ENCODE data around the gene ELOF1.
"Not testable (repeated sequence)": the region's sequence is repeated elsewhere in the genome, so short reads cannot be mapped to it uniquely, and the experiment has no call there.

The ELOF1 gene

DNA sequence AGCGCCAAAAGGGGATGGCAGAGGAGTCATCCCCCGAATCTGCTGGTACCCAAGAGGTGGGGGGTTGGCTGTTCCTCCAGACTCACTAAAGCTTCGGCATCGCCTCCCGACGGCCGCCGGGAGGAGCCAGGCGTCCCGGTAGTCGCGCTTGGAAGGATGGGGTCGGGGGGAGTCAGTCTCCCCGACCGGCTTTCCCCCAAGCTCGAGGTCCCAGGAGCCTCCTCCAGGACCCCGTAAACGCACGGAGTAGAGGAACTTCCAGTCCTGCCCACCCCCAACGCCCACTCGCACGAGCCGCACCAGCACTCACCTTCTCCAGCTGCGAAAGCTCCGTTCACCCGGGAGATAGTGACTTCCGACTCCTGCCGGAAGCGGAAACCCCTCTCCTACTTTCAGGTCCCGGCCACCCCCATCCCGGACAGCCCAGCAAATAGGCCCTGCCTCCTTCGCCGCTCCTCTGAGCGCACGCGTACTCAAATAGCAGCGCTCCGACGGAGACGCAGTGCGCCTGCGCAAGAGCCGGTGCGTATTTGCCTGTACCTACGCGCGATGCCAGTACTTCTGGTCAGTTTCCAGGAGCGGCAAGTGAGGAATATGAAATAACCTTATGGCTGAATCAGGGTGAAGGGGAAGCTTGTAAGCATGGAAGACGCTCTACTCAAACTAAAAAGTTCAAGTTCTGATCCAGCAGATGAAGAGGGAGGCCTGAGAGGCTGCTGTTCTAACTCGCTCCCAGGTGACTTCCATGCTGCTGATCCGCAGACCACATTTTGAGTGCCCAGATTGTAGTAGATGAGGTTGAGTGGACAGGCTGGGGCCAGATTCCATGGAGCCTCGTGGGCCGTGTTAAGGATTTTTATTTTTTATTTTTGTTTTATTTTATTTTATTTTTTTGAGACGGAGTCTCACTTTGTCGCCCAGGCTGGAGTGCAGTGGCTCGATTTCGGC is at the start of gene ELOF1:
TSS of gene ELOF1 (minus strand) at position 350 of the 948 bp plus-strand sequence. CDS start 4,883 bp downstream, outside the sequence.
- peak; percentile 96 for DNase-seq (ENCODE audit: low read depth)

DNA sequence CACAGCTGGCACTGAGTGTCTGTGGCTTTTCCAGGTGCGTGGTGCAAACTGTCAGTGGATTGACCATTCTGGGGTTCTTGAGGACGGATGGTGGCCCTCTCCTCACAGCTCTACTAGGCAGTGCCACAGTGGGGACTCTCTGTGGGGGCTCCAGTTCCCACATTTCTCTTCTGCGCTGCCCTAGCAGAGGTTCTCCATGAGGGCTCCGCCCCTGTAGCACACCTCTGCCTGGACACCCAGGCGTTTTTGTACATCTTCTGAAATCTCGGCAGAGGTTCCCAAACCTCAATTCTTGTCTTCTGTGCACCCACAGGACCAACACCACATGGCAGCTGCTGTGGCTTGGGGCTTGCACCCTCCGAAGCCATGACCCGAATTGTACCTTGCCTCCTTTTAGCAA is 47.5 kb upstream of the ELOF1 start:
- no peak for DNase-seq (ENCODE audit: low read depth)

DNA sequence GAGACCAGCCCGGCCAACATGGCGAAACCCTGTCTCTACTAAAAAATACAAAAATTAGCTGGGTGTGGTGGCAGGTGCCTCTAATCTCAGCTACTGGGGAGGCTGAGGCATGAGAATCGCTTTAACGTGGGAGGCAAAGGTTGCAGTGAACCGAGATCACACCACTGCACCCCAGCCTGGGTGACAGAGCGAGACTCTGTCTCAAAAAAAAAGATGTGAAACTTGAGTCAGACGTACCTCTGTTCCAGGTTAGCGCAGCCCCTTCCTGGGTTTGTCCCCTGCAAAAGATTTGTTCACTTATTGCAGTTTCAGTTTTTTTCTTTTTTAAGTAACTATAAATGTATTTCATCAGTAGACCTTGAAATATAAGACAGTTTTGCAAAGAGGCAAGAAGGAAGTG is 40.7 kb upstream of the ELOF1 start:
- not testable (repeated sequence) for DNase-seq (ENCODE audit: low read depth)

DNA sequence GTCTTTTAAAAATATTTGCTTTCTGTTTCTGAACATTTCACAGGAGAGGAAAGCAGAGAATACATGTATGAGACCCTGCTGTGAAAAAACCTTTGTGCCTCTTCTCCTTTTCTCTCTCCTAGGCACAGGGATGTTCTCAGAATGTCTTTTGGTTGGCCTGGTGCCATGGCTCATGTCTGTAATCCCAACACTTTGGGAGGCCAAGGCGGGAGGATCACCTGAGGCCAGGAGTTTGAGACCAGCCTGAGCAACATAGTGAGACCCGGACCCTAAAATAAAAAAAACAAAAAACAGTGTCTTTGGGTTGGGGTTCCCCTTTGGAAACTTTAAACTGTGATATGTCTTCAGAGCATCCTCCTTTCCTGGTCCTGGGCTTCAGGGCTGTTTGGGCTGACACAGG is 39.7 kb upstream of the ELOF1 start:
- no peak for DNase-seq (ENCODE audit: low read depth)

DNA sequence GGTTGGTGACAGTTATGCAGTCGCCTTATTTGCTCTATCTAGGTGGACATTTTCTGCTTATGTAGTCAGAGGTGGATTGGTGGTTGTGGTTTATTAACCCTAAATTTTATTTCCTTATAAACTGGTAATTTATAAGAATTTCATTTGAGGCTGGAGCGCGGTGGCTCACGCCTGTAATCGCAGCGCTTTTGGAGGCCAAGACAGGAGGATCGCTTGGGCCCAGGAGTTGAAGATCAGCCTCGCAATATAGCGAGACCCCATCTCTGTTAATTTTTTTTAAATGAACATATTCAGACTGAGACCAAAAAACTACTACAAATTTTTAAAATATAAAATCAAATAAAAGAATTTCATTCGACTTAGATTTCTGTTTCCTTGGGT is 39.1 kb upstream of the ELOF1 start:
- no peak for DNase-seq (ENCODE audit: low read depth)

DNA sequence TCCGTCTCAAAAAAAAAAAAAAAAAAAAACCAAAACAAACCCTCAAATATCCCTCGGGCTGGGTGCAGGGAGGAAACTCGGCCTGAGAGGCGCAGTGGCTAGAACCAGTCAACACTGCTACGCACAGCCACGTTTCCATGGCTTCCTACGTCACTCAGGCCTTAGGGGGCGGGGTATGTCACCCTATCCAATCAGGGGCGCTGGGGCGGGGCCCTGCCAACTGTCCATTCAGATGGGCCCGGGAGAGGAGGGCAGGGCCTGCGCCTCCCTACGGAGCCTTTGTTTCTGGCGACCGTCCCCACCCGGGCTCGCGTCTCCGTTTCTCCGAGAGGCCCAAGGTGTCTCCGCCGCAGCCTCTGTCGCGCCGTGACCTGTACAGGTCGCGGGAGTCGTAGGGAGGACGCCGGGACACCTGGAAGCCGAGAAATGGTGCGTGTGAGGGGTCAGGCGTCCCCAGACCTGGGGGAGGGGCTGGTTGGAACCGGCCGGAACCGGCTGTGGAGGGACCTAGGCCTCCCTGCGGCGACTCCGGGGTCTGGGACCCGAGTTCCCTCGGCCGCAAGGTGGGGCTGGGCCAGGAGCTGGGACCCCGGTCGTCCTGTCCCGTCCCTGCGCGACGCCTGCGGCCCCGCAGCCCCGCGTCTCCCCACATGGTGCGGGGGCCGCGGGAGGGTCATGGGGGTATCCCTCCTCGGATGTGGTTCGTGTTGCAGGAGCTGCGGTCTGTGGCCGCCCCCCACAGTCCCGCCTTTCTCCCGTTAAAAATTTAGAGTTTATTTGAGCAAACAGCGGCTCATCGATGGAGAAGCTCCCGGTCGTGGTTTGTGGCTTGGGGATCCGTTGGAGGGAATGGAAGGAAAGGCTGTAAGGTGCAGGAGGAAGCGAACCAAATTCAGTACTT is 38.4 kb upstream of the ELOF1 start, which contains the start of gene ZNF627:
TSS of gene ZNF627 (plus strand) at position 282 of the 901 bp plus-strand sequence. CDS start at position 427, 145 bp downstream.
- peak; percentile 97 for DNase-seq (ENCODE audit: low read depth)

DNA sequence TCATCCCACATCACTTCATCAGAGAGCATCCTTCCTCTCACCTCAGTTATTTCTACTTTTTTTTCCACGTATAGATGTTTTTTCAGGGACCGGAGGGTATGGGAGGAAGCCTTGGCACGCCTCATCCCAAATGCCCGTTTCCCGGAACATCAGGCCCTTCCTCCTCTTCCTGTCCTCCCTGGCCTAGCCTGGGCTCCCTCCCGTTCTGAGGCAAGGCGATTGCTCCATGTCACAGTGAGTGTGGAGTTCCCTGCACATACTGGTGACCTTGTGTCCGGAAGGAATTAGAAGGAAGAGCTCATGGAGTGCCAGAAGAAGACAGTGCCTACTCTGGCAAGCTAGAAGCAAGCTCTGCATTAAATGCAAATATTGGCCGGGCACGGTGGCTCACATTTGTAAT is 37.1 kb upstream of the ELOF1 start:
- DNase-seq (ENCODE audit: low read depth): no peak

DNA sequence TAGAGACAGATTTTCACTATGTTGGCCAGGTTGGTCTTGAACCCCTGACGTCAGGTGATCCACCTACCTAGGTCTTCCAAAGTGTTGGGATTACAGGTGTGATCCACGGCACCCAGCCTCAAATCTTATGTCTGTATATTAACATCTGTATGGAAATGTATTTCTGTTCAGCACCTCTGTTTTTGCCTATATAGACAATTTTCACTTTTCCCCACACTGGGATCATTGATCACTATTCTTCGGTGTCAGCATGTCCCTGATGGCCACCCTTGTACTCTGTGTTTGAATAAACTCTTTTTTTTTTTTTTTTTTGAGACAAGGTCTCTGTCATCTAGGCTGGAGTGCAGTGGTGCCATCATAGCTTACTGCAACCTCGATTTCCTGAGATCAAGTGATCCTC is 35.1 kb upstream of the ELOF1 start:
- DNase-seq (ENCODE audit: low read depth): no peak

DNA sequence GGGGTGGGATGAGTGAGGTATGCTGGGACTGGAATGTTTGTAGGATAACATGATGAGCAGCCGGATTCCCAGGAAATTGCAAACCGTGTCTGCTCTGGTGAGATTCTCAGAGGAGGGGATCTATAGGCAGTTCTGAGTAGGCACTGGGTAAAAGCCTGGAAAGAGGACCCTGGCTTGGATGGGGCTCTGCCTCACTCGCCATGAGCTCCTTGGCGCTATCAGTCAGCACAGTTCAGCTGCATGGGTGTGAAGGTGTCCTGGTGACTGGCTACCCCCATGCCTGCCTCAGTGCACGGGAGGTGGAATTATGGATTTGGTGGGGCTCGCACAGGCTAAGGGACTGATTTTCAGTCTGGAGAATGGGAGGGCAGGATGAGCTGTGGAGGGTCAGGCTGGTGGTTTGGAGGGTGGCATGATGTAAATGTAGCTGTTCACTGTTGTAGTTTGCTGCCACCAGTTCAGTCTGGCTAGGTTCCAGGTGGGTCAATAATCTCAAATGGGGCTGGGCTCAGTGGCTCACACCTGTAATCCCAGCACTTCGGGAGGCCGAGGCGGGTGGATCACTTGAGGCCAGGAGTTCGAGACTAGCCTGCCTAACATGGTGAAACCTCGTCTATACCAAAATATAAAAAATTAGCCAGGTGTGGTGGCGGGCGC is 29.1 kb upstream of the ELOF1 start:
- no peak for DNase-seq (ENCODE audit: low read depth)

DNA sequence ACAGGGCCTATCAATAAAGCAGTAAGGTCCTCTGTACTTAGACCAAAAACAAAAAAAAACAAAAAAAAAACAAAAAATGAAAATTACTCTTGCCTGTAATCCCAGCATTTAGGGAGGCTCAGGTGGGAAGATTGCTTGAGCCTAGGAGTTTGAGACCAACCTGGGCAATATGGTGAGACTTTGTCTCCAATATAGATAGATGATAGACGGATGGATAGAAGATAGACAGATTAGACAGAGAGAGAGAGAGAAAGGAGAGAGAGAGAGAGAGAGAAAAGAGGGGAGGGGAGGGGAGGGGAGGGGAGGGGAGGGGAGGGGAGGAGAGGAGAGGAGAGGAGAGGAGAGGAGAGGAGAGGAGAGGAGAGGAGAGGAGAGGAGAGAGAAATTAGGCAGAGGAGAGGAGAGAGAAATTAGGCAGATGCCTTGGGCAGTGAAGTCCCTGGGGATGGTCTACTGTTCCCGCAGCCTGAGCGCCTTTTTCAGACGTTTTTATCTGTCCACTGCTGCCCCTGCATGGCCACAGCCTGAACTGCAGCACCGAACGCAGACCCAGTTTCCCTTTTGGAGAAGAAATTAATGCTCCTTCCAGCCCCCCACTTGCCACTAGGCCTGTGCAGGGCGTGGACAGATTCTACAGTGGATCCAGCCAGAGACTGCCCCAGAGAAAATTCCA is 28.4 kb upstream of the ELOF1 start:
- DNase-seq (ENCODE audit: low read depth): peak; percentile 75

DNA sequence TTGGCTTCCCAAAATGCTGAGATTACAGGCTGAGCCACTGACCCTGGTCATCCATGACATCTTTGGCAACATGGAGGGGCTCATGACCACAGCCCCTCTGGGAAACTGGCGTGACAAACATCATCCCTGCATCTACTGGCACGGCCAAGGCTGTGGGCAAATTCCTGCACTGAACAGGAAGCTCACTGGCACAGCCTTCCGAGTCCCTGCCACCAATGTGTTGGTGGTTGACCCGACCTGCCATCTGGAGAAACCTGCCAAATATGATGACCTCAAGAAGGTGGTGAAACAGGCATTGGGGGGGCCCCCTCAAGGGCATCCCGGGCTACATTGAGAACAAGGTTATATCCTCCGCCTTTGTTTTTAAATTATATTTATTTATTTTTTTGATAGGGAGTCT is 27.3 kb upstream of the ELOF1 start:
- no peak for DNase-seq (ENCODE audit: low read depth)

DNA sequence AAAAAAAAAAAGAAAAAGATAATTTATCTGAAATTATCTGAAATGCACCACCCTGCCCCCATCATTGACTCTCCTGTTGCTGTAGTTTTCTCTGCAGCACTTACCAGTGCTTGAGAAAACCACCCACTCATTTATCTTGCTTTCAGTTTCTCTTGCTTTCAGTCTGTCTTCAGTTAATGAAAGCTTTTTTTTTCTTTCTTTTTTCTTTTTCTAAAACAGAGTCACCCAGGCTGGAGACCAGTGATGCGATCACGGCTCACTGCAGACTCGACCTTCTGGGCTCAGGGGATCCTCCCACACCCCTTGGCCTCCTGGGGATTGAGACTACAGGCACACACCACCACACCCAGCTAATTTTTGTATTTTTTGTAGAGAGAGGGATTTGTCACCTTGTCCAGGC is 22.7 kb upstream of the ELOF1 start:
- peak; percentile 39 for DNase-seq (ENCODE audit: low read depth)

DNA sequence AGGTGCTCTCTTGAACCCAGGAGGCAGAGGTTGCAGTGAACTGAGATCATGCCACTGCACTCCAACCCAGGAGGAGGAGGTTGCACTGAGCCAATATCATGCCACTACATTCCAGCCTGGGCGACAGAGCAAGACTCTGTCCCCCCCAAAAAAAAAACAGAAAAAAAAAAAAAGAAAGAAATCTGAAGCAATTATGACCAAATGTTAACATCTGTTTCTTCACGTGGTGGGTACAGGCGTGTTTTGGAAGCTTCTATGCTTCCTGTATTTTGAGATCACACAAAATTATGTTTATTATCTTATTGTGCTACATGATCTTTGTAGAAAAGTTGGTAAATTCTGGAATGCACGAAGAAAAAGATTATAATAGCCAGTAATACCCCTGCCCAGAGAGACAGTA is 21.1 kb upstream of the ELOF1 start:
- no peak for DNase-seq (ENCODE audit: low read depth)

DNA sequence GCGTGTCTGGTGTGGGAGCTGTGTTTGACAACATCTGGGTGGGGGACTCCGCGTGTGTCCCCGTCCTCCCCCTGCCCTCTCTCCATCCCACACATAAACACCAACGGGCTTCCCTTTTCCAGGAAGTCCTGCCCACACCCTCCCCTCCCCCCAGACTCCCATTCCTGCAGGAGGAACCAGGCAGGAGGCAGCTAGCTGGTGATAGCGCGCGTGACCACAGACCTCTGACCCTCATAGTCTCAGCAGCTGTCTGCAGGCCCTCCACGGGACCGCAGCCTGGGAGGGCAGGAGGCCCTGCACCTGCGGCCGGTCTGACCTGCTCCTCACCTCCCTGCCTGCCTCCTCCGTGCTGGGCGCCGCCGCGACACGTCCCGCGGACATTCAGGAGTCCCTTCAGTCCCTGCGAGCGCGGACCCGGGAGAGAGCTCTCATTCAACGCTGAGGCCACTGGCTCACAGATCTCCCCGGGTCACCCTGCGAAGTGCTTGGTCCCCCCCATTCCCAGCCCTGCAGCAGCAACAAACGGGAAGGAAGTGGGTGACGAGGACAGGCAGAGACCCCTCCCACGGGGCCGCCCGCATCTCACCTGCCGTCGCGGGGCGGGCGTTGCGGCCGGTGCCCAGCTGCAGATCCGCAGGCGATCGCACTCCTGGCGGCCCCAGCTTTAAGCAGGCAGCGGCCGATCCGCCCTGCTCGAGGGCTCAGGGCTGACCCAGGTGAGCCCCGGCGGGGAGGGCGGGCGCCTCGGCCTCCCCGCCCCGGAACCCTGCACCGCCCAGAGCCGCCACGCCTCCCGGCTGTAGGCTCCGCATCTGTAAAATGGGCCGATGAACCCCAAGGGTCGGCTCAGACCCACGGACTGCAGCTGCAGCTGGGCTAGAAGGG is 19.5 kb upstream of the ELOF1 start:
- DNase-seq (ENCODE audit: low read depth): no peak

DNA sequence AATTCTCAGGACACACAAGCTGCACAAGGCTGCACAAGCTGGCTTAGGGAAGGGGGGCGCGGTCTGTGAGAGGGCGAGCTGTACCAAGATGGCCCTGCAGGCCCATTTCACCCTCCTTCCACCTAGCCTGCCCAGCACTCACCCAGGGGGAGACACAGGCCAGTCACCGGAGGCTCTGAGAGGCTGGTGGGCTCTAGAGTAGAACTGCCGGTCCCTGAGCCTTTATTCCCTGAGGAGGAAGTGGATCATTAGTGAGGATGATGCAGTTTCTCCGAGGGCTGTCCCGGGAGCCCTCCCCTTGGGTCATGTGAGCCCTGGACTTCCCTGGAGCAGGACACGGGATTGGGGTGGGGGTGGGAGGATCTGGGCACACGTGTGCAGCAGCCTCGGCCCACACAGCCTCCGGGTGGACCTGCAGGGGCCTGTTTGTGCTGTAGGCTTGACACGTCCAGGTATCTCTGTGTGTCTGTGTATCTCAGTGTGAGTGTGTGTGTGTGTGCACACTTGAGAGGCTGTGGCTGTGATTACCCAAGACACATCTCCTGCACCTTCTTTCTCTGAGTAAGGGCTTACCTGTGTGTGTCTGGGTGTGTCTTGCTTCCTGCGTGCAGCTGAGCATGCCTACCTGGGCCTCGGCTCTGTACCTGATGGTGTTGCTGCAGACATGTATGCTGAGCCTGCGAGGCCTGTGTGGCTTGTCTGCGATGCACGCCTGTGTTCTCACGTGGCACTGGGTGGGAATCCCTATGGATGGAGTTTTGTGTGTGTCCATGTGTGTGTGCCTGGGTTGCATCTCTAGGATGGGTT is 18.6 kb upstream of the ELOF1 start, which contains the start of gene ACP5:
TSS of gene ACP5 (minus strand) at position 195 of the 807 bp plus-strand sequence. CDS start 328 bp downstream, outside the sequence.
- DNase-seq (ENCODE audit: low read depth): no peak

DNA sequence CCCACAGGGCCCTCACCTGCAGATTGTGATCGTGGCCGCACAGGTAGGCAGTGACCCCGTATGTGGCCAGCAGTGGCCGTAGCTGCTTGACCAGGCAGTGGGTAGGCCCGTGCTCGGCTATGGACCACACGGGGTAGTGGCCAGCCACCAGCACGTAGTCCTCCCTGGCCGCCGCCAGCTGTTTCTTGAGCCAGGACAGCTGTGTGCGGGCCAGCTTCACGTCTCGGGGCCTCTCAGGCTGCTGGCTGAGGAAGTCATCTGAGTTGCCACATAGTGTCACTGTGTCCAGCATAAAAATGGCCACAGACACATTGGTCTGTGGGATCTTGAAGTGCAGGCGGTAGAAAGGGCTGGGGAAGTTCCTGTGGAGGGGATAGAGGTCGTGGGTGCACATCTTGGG is 17.2 kb upstream of the ELOF1 start:
- DNase-seq (ENCODE audit: low read depth): no peak

DNA sequence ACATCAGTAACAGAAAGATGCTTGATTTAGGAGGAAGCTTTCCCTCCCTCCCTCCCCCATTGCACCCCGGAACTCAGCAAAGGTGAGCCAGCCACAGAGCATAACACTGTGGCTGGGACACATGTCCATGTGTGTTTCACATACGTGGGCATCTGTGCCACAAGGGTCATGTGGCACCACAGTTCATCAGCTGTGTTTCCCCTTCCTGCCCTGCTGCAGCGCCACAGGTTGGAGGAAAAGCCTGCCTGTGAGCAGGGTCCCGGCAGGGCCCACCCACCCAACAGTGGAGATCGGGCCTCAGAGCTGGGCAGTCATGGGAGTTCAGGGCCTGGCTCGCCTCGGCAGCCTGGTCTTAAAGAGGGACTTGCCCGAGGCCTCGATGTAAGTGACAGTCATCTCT is 15.7 kb upstream of the ELOF1 start:
- DNase-seq (ENCODE audit: low read depth): no peak

DNA sequence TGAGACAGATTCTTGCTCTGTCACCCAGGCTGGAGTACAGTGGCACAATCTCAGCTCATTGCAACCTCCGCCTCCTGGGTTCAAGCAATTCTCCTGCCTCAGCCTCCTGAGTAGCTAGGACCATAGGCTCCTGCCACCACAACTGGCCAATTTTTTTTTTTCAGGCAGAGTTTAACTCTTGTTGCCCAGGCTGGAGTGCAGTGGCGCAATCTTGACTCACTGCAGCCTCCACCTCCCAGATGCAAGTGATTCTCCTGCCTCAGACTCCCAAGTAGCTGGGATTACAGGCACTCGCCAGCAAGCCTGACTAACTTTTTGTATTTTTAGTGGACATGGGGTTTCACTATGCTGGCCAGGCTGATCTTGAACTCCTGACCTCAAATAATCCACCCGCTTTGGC is 14.7 kb upstream of the ELOF1 start:
- DNase-seq (ENCODE audit: low read depth): not testable (repeated sequence)

DNA sequence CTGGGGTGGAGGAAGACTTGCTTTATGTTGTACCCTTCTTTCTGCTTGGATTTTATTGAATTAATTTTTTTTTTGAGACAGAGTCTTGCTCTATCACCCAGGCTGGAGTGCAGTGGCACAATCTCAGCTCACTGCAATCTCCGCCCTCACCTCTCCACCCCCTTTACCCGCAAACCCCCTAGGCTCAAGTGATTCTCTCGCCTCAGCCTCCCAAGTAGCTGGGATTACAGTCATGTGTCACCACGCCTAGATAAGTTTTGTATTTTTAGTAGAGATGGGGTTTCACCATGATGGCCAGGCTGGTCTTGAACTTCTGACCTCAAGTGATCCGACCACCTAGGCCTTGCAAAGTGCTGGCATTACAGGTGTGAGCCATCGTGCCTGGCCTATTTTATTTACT is 14.3 kb upstream of the ELOF1 start:
- not testable (repeated sequence) for DNase-seq (ENCODE audit: low read depth)

DNA sequence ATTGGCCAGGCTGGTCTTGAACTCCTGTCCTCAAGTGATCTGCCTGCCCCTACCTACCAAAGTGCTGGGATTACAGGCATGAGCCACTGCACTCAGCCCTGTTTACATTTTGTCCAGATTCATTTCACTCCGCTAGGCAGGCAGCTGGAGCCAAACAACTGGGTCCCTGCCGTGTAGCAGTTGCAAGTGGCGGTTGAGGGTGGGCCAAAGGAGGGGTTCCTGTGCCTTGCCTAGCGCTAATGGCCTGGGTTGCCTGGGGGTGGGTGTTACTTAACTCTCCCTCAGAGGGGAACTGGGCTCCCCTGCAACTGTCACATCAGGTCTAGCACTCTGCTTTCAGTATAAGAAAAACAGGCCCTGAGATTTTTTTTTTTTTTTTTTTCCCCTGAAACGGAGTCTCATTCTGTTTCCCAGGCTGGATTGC is 11.0 kb upstream of the ELOF1 start:
- DNase-seq (ENCODE audit: low read depth): no peak
